Fibroblast of mammary gland (primary cell): Measurements from ENCODE around the gene EIF5B.
A peak's percentile ranks its signal among the peaks of the same experiment; 100 is the strongest.
"Not testable (repeated sequence)": the region's sequence is repeated elsewhere in the genome, so short reads cannot be mapped to it uniquely, and the experiment has no call there.

Source experiments
- DNase-seq: peaks from one replicate; pipeline ENCODE4 v3.0.0-alpha.2; 2010; ENCODE audit warnings: low read depth
- H3K4me3 ChIP-seq: 2 replicates; pipeline ENCODE4 v1.5.1; 2011; ENCODE audit warnings: low read depth, mild to moderate bottlenecking, low read length, moderate library complexity; ENCODE audit not compliant: control insufficient read depth
- TF ChIP-seq, protein P1 (sequence below): conservative IDR thresholded peaks from 2 replicates; pipeline ENCODE4 v1.5.1; 2011; ENCODE audit warnings: low read depth, low read length, inconsistent platforms; ENCODE audit not compliant: control insufficient read depth, insufficient read depth

Gene EIF5B

DNA sequence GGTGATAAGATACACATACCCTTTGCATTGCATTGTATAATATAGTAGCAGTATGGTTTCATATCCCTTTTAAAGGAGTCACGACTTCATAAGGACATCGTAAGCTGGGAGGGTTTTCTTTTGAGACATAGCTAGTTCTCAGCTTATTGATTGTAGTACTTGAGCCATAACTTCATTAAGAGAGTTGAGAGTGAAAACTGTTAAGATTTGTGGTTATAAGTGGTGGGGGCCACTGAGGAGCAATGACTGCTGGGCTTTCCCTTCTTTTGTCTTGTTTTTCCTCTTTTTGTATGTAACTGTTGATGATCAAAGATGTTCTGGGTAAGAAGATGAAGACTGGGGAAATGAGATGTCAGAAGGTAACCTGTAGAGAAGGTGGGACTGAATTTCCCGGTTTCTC, 11.0 kb downstream of the EIF5B start:
- no peak overlapping the region for H3K4me3 ChIP-seq
- DNase-seq, result no peak
- TF ChIP-seq, protein P1, sequence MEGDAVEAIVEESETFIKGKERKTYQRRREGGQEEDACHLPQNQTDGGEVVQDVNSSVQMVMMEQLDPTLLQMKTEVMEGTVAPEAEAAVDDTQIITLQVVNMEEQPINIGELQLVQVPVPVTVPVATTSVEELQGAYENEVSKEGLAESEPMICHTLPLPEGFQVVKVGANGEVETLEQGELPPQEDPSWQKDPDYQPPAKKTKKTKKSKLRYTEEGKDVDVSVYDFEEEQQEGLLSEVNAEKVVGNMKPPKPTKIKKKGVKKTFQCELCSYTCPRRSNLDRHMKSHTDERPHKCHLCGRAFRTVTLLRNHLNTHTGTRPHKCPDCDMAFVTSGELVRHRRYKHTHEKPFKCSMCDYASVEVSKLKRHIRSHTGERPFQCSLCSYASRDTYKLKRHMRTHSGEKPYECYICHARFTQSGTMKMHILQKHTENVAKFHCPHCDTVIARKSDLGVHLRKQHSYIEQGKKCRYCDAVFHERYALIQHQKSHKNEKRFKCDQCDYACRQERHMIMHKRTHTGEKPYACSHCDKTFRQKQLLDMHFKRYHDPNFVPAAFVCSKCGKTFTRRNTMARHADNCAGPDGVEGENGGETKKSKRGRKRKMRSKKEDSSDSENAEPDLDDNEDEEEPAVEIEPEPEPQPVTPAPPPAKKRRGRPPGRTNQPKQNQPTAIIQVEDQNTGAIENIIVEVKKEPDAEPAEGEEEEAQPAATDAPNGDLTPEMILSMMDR, result no peak

DNA sequence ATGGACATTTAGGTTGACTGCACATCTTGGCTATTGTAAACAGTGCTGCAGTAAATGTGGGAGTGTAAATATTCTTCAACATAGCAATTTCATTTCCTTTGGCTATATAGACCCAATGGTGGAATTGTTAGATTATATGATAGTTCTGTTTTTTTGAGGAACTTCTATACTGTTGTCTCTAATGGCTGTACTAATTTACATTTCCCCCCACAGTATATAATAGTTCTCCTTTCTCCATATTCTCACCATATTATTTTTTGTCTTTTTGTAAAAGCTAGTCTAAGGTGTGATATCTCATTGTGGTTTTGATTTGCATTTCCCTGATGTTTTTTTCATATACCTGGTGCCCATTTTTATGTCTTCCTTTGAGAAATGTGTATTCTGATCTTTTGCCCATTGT, 13.0 kb downstream of the EIF5B start:
- no peak for DNase-seq
- TF ChIP-seq, protein P1, result no peak
- H3K4me3 ChIP-seq, result no peak overlapping the region

DNA sequence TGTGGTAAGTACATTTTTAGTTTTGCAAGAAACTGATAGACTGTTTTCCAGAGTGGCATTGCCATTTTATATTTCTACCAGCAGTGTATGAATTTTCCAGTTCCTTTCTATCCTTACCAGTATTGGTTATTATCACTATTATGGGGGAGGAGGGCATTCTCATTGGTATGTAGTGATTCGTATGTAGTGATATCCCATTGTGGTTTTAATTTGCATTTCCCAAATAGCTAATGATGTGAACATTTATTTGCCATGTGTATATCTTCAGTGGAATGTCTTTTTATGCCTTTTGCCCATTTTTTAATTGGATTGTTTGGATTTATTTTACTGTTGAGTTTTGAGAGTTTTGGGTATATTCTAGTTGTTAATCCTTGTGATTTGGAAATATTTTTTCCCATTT, 16.9 kb downstream of the EIF5B start:
- H3K4me3 ChIP-seq, result no peak overlapping the region
- DNase-seq, result peak; percentile 24
- TF ChIP-seq, protein P1, result no peak

DNA sequence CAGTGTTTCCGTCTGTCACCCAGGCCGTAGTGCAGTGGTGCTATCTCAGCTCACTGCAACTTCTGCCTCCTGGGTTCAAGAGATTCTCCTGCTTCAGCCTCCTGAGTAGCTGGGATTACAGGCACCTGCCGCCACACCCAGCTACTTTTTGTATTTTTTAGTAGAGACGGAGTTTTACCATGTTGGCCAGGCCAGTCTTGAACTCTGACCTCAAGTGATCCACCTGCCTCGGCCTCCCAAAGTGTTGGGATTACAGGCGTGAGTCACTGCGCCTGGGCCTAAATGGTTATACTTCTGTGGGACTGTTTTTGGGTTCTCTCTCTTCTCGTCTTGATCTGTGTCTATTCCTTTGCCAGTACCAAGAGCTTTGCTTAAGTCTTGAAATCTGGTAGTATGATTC, 17.6 kb downstream of the EIF5B start:
- not testable (repeated sequence) for H3K4me3 ChIP-seq, DNase-seq

GRCh38 chr2:99356853-99357252, 19.7 kb downstream of the EIF5B start:
- TF ChIP-seq, protein P1, result no peak
- no peak for DNase-seq
- no peak overlapping the region for H3K4me3 ChIP-seq

DNA sequence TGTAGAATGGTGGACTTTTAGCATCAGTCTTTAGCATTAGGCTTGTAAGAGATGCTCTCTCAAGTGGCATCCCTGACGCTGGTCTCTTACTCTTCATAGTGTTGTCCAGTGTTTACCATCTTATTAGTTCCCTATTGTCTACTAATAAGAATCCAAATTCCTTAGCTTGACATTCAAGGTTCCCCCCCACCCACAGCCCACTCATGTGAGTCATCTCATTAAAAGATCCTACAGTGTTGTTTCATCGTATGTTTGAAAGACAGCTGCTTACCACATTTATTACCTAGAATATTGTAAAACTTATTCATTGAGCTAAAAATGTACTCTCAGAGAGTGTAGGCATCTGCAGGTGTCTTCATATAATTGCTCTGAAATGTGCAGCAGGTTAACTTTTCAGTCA, 28.5 kb downstream of the EIF5B start:
- TF ChIP-seq, protein P1, result no peak
- peak; percentile 7 for DNase-seq
- no peak overlapping the region for H3K4me3 ChIP-seq

GRCh38 chr2:99368854-99369253, 31.7 kb downstream of the EIF5B start:
- H3K4me3 ChIP-seq, result not testable (repeated sequence)

DNA sequence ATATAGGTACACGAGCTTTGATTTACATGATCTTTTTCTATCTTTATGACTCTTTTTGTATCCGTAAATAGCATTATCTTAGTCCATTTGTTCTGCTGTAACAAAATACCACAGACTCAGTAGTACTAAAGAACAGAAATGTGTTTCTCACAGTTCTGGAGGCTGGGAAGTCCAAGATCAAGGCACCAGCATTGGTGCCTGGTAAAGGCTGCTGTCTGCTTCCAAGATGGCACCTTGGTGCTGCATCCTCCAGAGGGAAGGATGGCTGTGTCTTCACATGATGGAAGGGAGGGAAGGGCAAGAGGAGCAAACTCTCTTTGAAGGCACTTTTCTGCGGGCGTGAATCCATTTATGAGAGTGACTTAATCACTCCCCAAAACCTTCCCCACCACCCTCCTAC, 36.0 kb downstream of the EIF5B start:
- no peak overlapping the region for H3K4me3 ChIP-seq
- no peak for DNase-seq
- TF ChIP-seq, protein P1, result no peak

More at GRCh38 chr2:99368854-99369253, 31.7 kb downstream of the EIF5B start:
- DNase-seq, result not testable (repeated sequence)
